Neural cell (in vitro differentiated cells): ENCODE data around the gene RYR2. TPM values are rescaled to one million over a fixed set of nuclear protein-coding genes. Genes with fewer than 3 reads are reported as not detected.

Source experiments
- H2AFZ ChIP-seq: fragments of 200-600, 300-800 bp; sonication (generic), shearing (Covaris generic); 2 replicates; pipeline ENCODE4 v1.6.0; 2014; ENCODE audit warnings: low read depth, mild to moderate bottlenecking, antibody characterized with exemption, low read length, moderate library complexity
- H3F3A ChIP-seq: fragments of 200-600 bp; shearing (Covaris generic); 2 replicates; pipeline ENCODE4 v1.6.1; 2016; ENCODE audit warnings: mild to moderate bottlenecking, moderate library complexity, mixed read lengths, antibody characterized with exemption, low read length; ENCODE audit not compliant: insufficient read depth, poor library complexity, severe bottlenecking
- H3K27ac ChIP-seq: fragments of 200-600, 300-800 bp; sonication (generic), shearing (Covaris generic); 2 replicates; pipeline ENCODE4 v1.5.1; 2014; ENCODE audit warnings: mild to moderate bottlenecking, low read length, moderate library complexity
- H3K27me3 ChIP-seq: fragments of 300-800, 200-600 bp; sonication (generic), shearing (Covaris generic); 2 replicates; pipeline ENCODE4 v1.6.0; 2014; ENCODE audit warnings: mild to moderate bottlenecking, low read depth, low read length, moderate library complexity; ENCODE audit not compliant: insufficient read depth
- H3K36me3 ChIP-seq: fragments of 300-800, 200-600 bp; sonication (generic), shearing (Covaris generic); 2 replicates; pipeline ENCODE4 v1.5.1; 2014; ENCODE audit warnings: mild to moderate bottlenecking, antibody characterized with exemption, low read length, moderate library complexity; ENCODE audit not compliant: insufficient read depth
- H3K4me2 ChIP-seq: fragments of 300-800, 200-600 bp; sonication (generic), shearing (Covaris generic); 2 replicates; pipeline ENCODE4 v1.6.0; 2014; ENCODE audit warnings: mild to moderate bottlenecking, low read length
- H3K4me3 ChIP-seq: fragments of 300-800, 200-600 bp; sonication (generic), shearing (Covaris generic); 2 replicates; pipeline ENCODE4 v1.5.1; 2014; ENCODE audit warnings: mild to moderate bottlenecking, low read length, moderate library complexity
- H3K79me2 ChIP-seq: fragments of 200-600 bp; shearing (Covaris generic); replicated peaks from 2 replicates; pipeline ENCODE4 v1.6.0; 2014; ENCODE audit warnings: mild to moderate bottlenecking, low read length, moderate library complexity; ENCODE audit not compliant: insufficient read depth
- H3K9ac ChIP-seq: fragments of 300-800, 200-600 bp; sonication (generic), shearing (Covaris generic); 2 replicates; pipeline ENCODE4 v1.6.1; 2016; ENCODE audit warnings: mild to moderate bottlenecking, low read length, mixed read lengths
- H3K9me2 ChIP-seq: fragments of 200-600 bp; shearing (Covaris generic); 2 replicates; pipeline ENCODE4 v1.6.1; 2016; ENCODE audit warnings: mild to moderate bottlenecking, low read length, mixed read lengths; ENCODE audit not compliant: insufficient read depth
- H3K9me3 ChIP-seq: fragments of 200-600, 300-800 bp; sonication (generic), shearing (Covaris generic); 2 replicates; pipeline ENCODE4 v1.6.1; 2016; ENCODE audit warnings: mild to moderate bottlenecking, mixed run types, low read length, moderate library complexity, mixed read lengths
- H4K20me1 ChIP-seq: fragments of 200-600 bp; shearing (Covaris generic); 2 replicates; pipeline ENCODE4 v1.6.1; 2016; ENCODE audit warnings: mild to moderate bottlenecking, mixed run types; ENCODE audit not compliant: insufficient read depth
- CTCF ChIP-seq: fragments of 450-650 bp; IDR thresholded peaks from 2 replicates; pipeline ENCODE4 v1.5.1; 2014; ENCODE audit warnings: antibody characterized with exemption, mild to moderate bottlenecking, moderate library complexity; ENCODE audit not compliant: poor library complexity, severe bottlenecking
- EP300 ChIP-seq: fragments of 450-650 bp; conservative IDR thresholded peaks from 2 replicates; pipeline ENCODE4 v1.6.1; 2014; ENCODE audit warnings: antibody characterized with exemption, mild to moderate bottlenecking, moderate library complexity; ENCODE audit not compliant: poor library complexity, severe bottlenecking
- EZH2 ChIP-seq: fragments of 200-600, 300-800 bp; shearing (Covaris generic), sonication (generic); IDR thresholded peaks from 2 replicates; pipeline ENCODE4 v1.6.1; 2014; ENCODE audit warnings: antibody characterized with exemption, low read length, borderline replicate concordance, mild to moderate bottlenecking; ENCODE audit not compliant: insufficient read depth, poor library complexity, severe bottlenecking
- MXI1 ChIP-seq: fragments of 450-650 bp; conservative IDR thresholded peaks from 2 replicates; pipeline ENCODE4 v1.6.1; 2014; ENCODE audit warnings: antibody characterized with exemption, mild to moderate bottlenecking; ENCODE audit not compliant: poor library complexity, severe bottlenecking
- POLR2AphosphoS5 ChIP-seq: IDR thresholded peaks from 2 replicates; pipeline ENCODE4 v1.6.1; 2012
- RAD21 ChIP-seq: fragments of 450-650 bp; conservative IDR thresholded peaks from 2 replicates; pipeline ENCODE4 v1.6.1; 2014; ENCODE audit warnings: antibody characterized with exemption, mild to moderate bottlenecking, moderate library complexity
- REST ChIP-seq: IDR thresholded peaks from 2 replicates; pipeline ENCODE4 v1.6.1; 2012; ENCODE audit warnings: borderline replicate concordance
- SMC3 ChIP-seq: fragments of 450-650 bp; conservative IDR thresholded peaks from 2 replicates; pipeline ENCODE4 v1.6.1; 2014; ENCODE audit warnings: antibody characterized with exemption, mild to moderate bottlenecking, moderate library complexity; ENCODE audit not compliant: poor library complexity
- TAF1 ChIP-seq: IDR thresholded peaks from 2 replicates; pipeline ENCODE4 v1.6.1; 2012; ENCODE audit warnings: low read depth
- polyA plus RNA-seq: library from polyadenylated mRNA; depleted of rRNA; stranded (reverse); fragments of >200 nt; gene quantifications from 2 replicates; pipeline ENCODE4 v1.2.3, GENCODE V29; 2014

Gene RYR2
- polyA plus RNA-seq, 1 donor from 2014 or later: 3.8 TPM

GRCh38 chr1:237685551-237685950, 643.6 kb downstream of the RYR2 start:
- Histone ChIP-seq H2AFZ (no peak overlapping the region), H3K4me2 (no peak overlapping the region), H4K20me1 (no peaks in the 10 kb centered on the region), H3K9me2 (no peaks in the 10 kb centered on the region), H3K79me2 (no peaks in the 10 kb centered on the region), H3K27ac (no peak overlapping the region), H3K9ac (no peak overlapping the region), H3K27me3 (no peaks in the 10 kb centered on the region), H3F3A (no peaks in the 10 kb centered on the region), H3K36me3 (no peaks in the 10 kb centered on the region), H3K4me3 (no peak overlapping the region), H3K9me3 (no peaks in the 10 kb centered on the region)
- no peak for TF ChIP-seq POLR2AphosphoS5
- no peak for TF ChIP-seq TAF1
- TF ChIP-seq EP300: no peak
- TF ChIP-seq SMC3: no peak
- no peak for TF ChIP-seq MXI1
- no peak for TF ChIP-seq CTCF
- TF ChIP-seq RAD21: no peak
- TF ChIP-seq EZH2: no peak
- no peak for TF ChIP-seq REST

- H2AFZ ChIP-seq: no peak overlapping the region
- TF ChIP-seq EZH2: no peak
- no peak for TF ChIP-seq SMC3
- TF ChIP-seq RAD21: no peak
- no peak for TF ChIP-seq CTCF
- no peak for TF ChIP-seq POLR2AphosphoS5
- TF ChIP-seq TAF1: no peak
- no peak for TF ChIP-seq MXI1
- TF ChIP-seq REST: no peak
- H3F3A ChIP-seq: no peaks in the 10 kb centered on the region
- no peak overlapping the region for H3K9ac ChIP-seq
- no peak overlapping the region for H3K4me3 ChIP-seq
- H3K9me3 ChIP-seq: no peaks in the 10 kb centered on the region
- H3K27me3 ChIP-seq: no peaks in the 10 kb centered on the region
- H3K36me3 ChIP-seq: no peaks in the 10 kb centered on the region
- H3K27ac ChIP-seq: no peak overlapping the region
- H3K79me2 ChIP-seq: no peaks in the 10 kb centered on the region
- H3K4me2 ChIP-seq: no peak overlapping the region
- H4K20me1 ChIP-seq: no peaks in the 10 kb centered on the region
- H3K9me2 ChIP-seq: no peaks in the 10 kb centered on the region
These were observed 645.8 kb downstream of the RYR2 start for GRCh38 chr1:237687804-237688203.
